K562 (cell line): ENCODE measurements around the gene USP6. TPM values are rescaled to one million over a fixed set of nuclear protein-coding genes. Genes with fewer than 3 reads are reported as not detected.

ENCODE experiments used
- AFF1 ChIP-seq, 2 experiments: fragments of 450-650 bp; IDR thresholded peaks; 2 replicates each; pipeline ENCODE4 v1.6.1; 2018; ENCODE audit warnings: mild to moderate bottlenecking in 2 of 2, low read depth in 1 of 2; ENCODE audit not compliant: partially characterized antibody in 2 of 2
- ARID4B ChIP-seq: sonication (generic); formaldehyde crosslinking; IDR thresholded peaks from 2 replicates; pipeline ENCODE4 v1.8.0; 2022; ENCODE audit warnings: mild to moderate bottlenecking, missing genetic modification reagents
- ATF7 ChIP-seq: fragments of 450-650 bp; IDR thresholded peaks from 2 replicates; pipeline ENCODE4 v1.7.1; 2014; ENCODE audit warnings: mild to moderate bottlenecking, moderate library complexity
- C11orf30 ChIP-seq: fragments of 450-650 bp; IDR thresholded peaks from 2 replicates; pipeline ENCODE4 v1.6.1; 2016; ENCODE audit warnings: low read depth, mild to moderate bottlenecking
- CBX1 ChIP-seq: sonication (generic); IDR thresholded peaks from 2 replicates; pipeline ENCODE4 v1.6.1; 2016; ENCODE audit warnings: antibody characterized with exemption, low read depth, mild to moderate bottlenecking
- CBX3 ChIP-seq, 2 experiments: IDR thresholded peaks; 1 replicate in 1 of 2; 2 replicates in 1 of 2; pipeline ENCODE4 v1.6.1; 2012; ENCODE audit warnings: inconsistent platforms in 2 of 2, low read length in 2 of 2, borderline replicate concordance in 1 of 2, control low read depth in 1 of 2
- GATAD2A ChIP-seq: fragments of 450-650 bp; IDR thresholded peaks from 2 replicates; pipeline ENCODE4 v1.6.1; 2017
- HINFP ChIP-seq: fragments of 450-650 bp; conservative IDR thresholded peaks from 2 replicates; pipeline ENCODE4 v1.6.1; 2016; ENCODE audit warnings: missing genetic modification characterization, low read depth, mild to moderate bottlenecking, control low read depth, missing compliant biosample characterization
- MBD1 ChIP-seq: fragments of 250-450 bp; sonication (Bioruptor Pico); IDR thresholded peaks from 2 replicates; pipeline ENCODE4 v1.8.0; 2022; ENCODE audit warnings: inconsistent platforms
- MEF2D ChIP-seq: conservative IDR thresholded peaks from 2 replicates; pipeline ENCODE4 v1.6.1; 2016; ENCODE audit warnings: low read depth, missing genetic modification characterization, missing compliant biosample characterization
- NR4A1 ChIP-seq, 2 experiments: fragments of 250-450 bp in 1 of 2; fragments of 450-650 bp in 1 of 2; sonication (Bioruptor Pico) in 1 of 2; IDR thresholded peaks; 2 replicates each; pipeline versions ENCODE4 v1.4.0 to v1.6.1; 2016 to 2020; ENCODE audit warnings: mild to moderate bottlenecking in 2 of 2, missing compliant biosample characterization in 1 of 2, missing genetic modification characterization in 1 of 2, moderate library complexity in 1 of 2
- TOE1 ChIP-seq, 2 experiments: fragments of 450-650 bp in 1 of 2; sonication (generic) in 1 of 2; formaldehyde crosslinking in 1 of 2; IDR thresholded peaks; 2 replicates each; pipeline versions ENCODE4 v1.7.1 to v1.8.0; 2016 to 2022; ENCODE audit warnings: borderline replicate concordance in 2 of 2, mild to moderate bottlenecking in 2 of 2, antibody characterized with exemption in 1 of 2, inconsistent platforms in 1 of 2, low read depth in 1 of 2, missing genetic modification reagents in 1 of 2, moderate library complexity in 1 of 2
- polyA plus RNA-seq, 8 experiments: library from polyadenylated mRNA; depleted of rRNA in 4 of 8; stranded (reverse) in 5 of 8; unstranded in 3 of 8; fragments of >200 nt; fragmentation: Nextera tagmentation in 2 of 8; fragmentation: Illumina TruSeq in 1 of 8; extraction: Ambion mirVana in 2 of 8; extraction: Trizol in 1 of 8; gene quantifications; 2 replicates each; pipeline versions ENCODE4 v1.2.1 to v1.2.3, GENCODE V29; 2011 to 2014; ENCODE audit warnings: inconsistent platforms in 1 of 8, missing spikeins in 1 of 8
- total RNA-seq, 7 experiments: library from RNA; depleted of rRNA in 6 of 7; stranded (reverse); fragments of >200 nt in 6 of 7; fragmentation: Illumina TruSeq in 2 of 7; extraction: Trizol in 2 of 7; gene quantifications; 2 replicates each; pipeline versions ENCODE4 v1.2.1 to v1.2.3, GENCODE V29; 2011 to 2021; ENCODE audit warnings: low replicate concordance in 1 of 7

The USP6 gene
- total and polyA plus RNA-seq, 9 of the 15 experiments (the other 6 are each of a cell fraction or from before 2014, with no cell fraction given) = 0.01 to 0.09 (median 0.04) TPM; not detected in 4

GRCh38 chr17:5191541-5192417 lies 75.9 kb downstream of the USP6 start, which contains the start of gene ZNF594 (continued):
- TF ChIP-seq AFF1 (IDR thresholded peaks at IDR 0.05; ENCODE audit: low read depth in 1 of 2, partially characterized antibody in 2 of 2) = no peak
- peak; percentile 68 for TF ChIP-seq ATF7
- peak; percentile 62; the same call in 1 of the 2 replicates for TF ChIP-seq ARID4B
- no peak for TF ChIP-seq NR4A1 (CRISPR knock-in tag; IDR thresholded peaks at IDR 0.05)
- no peak for TF ChIP-seq NR4A1 (tag; IDR thresholded peaks at IDR 0.05)
- peak; percentile 63; the same call in 1 of the 2 replicates for TF ChIP-seq CBX1
- TF ChIP-seq C11orf30 = peak; percentile 84
- TF ChIP-seq HINFP (tag) = no peak
- TF ChIP-seq MBD1 (CRISPR knock-in tag) = 0 out of 2 replicates have a peak, but pooled peaks have one; percentile 11
- peak; percentile 47; the same call in 1 of the 2 replicates for TF ChIP-seq TOE1 (IDR thresholded peaks at IDR 0.05; ENCODE audit: borderline replicate concordance)
- no peak for TF ChIP-seq TOE1 (CRISPR knock-in tag; IDR thresholded peaks at IDR 0.05; ENCODE audit: borderline replicate concordance, low read depth)
- peak in 1 of 2 experiments; percentile 85; a peak in 2 of 3 replicates for TF ChIP-seq CBX3 (IDR thresholded peaks at IDR 0.05; ENCODE audit: borderline replicate concordance in 1 of 2, low read length in 2 of 2)
- no peak for TF ChIP-seq GATAD2A
- no peak for TF ChIP-seq MEF2D (tag)
